Stimulated activated effector memory CD8-positive, alpha-beta T cell treated with anti-CD3 and anti-CD28 coated beads, Interleukin-12 subunit alpha, Interleukin-12 subunit beta, amount 100 ng/mL, for 72 hours (primary cell): ENCODE data around the gene ZNF616.

Experiments
- ATAC-seq: fragments of 150-1000 bp; cut with Tn5 transposase; 2 replicates; pipeline ENCODE4 v1.10.0; 2021
- DNase-seq, 2 donors: peaks; one replicate each; pipeline ENCODE4 v3.0.0; 2021 to 2022; ENCODE audit warnings: low spot score in 2 of 2
- H3K27ac Mint-ChIP-seq: one replicate; pipeline ENCODE4 v1.8.0; 2022; ENCODE audit warnings: mild to moderate bottlenecking, mixed read lengths
- H3K36me3 Mint-ChIP-seq: one replicate; pipeline ENCODE4 v1.8.0; 2022; ENCODE audit warnings: mild to moderate bottlenecking, mixed read lengths
- H3K4me1 Mint-ChIP-seq: one replicate; pipeline ENCODE4 v1.8.0; 2022; ENCODE audit warnings: mixed read lengths
- H3K4me3 Mint-ChIP-seq: one replicate; pipeline ENCODE4 v1.8.0; 2022; ENCODE audit warnings: mild to moderate bottlenecking, mixed read lengths
- H3K9me3 Mint-ChIP-seq: one replicate; pipeline ENCODE4 v1.8.0; 2022; ENCODE audit warnings: mixed read lengths

The ZNF616 gene

DNA sequence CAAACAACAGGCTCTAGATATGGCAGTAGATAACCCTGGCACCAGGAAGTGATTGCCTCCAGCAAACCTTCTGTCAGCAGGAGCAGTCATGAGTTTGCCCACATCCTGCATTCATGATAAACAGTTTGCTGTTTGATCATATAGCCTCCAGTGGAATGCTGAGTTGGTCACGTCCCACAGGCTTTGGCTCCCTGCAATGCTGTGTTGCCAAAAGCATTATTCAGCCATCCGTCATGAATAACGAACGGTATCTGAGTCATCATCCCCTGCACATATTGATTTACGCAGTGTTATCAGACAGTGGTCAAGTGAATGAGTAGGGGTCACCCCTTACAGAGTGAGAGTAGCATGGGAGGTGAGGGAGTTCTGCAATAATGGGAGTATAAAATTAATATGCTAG is 69.2 kb downstream of the ZNF616 start:
- Mint-ChIP-seq H3K36me3 (peaks cover 99% of the 10 kb centered on the region), H3K9me3 (peaks cover 47% of the 10 kb centered on the region), H3K27ac (no peak overlapping the region), H3K4me1 (peaks cover 7% of the 10 kb centered on the region), H3K4me3 (no peak overlapping the region)
- ATAC-seq: no peak
- no peak for DNase-seq

DNA sequence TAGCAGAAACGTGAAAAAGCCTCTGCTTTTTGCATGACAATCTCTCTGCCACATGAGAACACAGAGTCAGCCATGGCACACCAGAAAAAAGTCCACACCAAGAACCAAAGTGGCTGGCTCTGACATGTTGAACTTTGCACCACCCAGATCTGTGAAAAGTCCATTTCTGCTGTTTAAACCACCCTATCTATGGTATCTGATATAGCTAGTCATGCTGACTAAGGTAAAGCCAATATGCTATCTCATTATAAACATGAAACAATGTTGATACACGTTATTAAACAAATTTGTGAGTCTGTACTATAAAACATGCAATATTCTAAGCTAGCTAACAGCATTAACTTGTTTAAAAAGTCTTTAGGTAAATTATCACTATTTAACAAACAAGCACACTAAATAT is 70.1 kb downstream of the ZNF616 start:
- no peak for DNase-seq
- Mint-ChIP-seq H3K9me3 (peaks cover 44% of the 10 kb centered on the region), H3K4me3 (no peak overlapping the region), H3K27ac (no peak overlapping the region), H3K36me3 (peaks cover 99% of the 10 kb centered on the region), H3K4me1 (peaks cover 7% of the 10 kb centered on the region)
- ATAC-seq: no peak

DNA sequence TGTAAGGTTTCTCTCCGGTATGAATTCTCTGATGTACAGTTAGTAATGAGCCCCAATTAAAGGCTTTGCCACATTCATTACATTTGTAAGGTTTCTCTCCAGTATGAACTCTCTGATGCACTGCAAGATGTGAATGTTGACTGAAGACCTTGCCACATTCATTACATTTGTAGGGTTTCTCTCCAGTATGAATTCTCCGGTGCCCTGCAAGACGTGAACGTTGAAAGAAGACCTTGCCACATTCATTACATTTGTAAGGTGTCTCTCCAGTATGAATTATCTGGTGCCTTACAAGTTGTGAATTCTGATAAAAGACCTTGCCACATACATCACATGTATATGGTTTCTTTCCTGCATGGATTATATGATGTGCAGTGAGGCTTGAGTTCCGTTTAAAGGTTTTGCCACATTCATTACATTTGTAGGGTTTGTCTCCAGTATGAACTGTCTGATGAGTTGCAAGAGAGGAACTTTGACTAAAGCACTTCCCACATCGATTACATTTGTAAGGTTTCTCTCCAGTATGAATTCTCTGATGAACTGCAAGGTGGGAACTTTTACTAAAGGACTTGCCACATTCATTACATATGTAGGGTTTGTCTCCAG is 73.4 kb downstream of the ZNF616 start:
- ATAC-seq (no peak), DNase-seq (no peak)
- Mint-ChIP-seq H3K4me1 (peaks cover 7% of the 10 kb centered on the region), H3K9me3 (peaks cover 34% of the 10 kb centered on the region), H3K36me3 (peaks cover 70% of the 10 kb centered on the region), H3K4me3 (no peak overlapping the region), H3K27ac (no peak overlapping the region)

DNA sequence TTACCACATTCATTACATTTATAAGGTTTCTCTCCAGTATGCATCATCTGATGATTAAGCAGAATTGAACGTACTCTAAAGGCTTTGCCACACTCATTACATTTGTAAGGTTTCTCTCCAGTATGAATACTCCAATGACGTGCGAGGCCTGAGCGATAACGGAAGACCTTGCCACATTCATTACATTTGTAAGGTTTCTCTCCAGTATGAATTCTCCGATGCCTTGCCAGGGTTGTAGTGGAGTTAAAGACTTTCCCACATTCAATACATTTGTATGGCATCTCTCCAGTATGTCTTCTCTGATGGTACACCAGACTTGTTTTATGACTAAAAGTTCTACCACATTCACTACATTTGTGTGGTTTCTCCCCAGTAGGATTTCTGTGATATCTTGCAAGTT is 74.3 kb downstream of the ZNF616 start:
- Mint-ChIP-seq H3K27ac (no peak overlapping the region), H3K9me3 (peaks cover 25% of the 10 kb centered on the region), H3K4me1 (no peaks in the 10 kb centered on the region), H3K36me3 (peaks cover 61% of the 10 kb centered on the region), H3K4me3 (no peak overlapping the region)
- ATAC-seq (no peak), DNase-seq (no peak)
